Vagina (tissue), 2 donors: ENCODE results near the gene NUP205.

Source experiments
- CTCF ChIP-seq, 3 experiments: fragments of 450-650 bp in 2 of 3; fragments of 200-600 bp in 1 of 3; sonication (generic) in 1 of 3; IDR thresholded peaks; one replicate each; pipeline ENCODE4 v1.5.1; 2017 to 2019; ENCODE audit warnings: antibody characterized with exemption in 3 of 3, mild to moderate bottlenecking in 2 of 3, moderate library complexity in 2 of 3
- POLR2A ChIP-seq, 2 donors: fragments of 450-650 bp; IDR thresholded peaks; one replicate each; pipeline ENCODE4 v1.6.1; 2017; ENCODE audit warnings: antibody characterized with exemption in 2 of 2, mild to moderate bottlenecking in 2 of 2, moderate library complexity in 2 of 2
- POLR2AphosphoS5 ChIP-seq, 2 donors: sonication (generic); formaldehyde crosslinking; IDR thresholded peaks; one replicate each; pipeline ENCODE4 v1.9.0; 2017; ENCODE audit warnings: antibody characterized with exemption in 2 of 2, mild to moderate bottlenecking in 2 of 2, low read depth in 1 of 2; ENCODE audit not compliant: insufficient read depth in 1 of 2

- TF ChIP-seq CTCF (IDR thresholded peaks at IDR 0.05): peak in 1 of 3 experiments; percentile 80
- TF ChIP-seq POLR2A (IDR thresholded peaks at IDR 0.05): peak in 1 of 2 donors; percentile 81
- TF ChIP-seq POLR2AphosphoS5 (IDR thresholded peaks at IDR 0.05; ENCODE audit: insufficient read depth in 1 of 2, low read depth in 1 of 2): peak; percentile 87 to 98
These were observed 104.8 kb downstream of the NUP205 start, which contains the start of gene STMP1 for GRCh38 chr7:135662373-135663114.
